SKM-1 treated with dmso at 0.1 percent for 144 hours (cell line): ENCODE results near the gene TACC2.

Source experiments
- DNase-seq: peaks from one replicate; lab custom pipeline; 2025; ENCODE audit not compliant: unreplicated experiment; lab: John Stamatoyannopoulos, UW

Gene TACC2

GRCh38 chr10:122244001-122244975 is 255.3 kb downstream of the TACC2 start:
- DNase-seq = no peak

DNA sequence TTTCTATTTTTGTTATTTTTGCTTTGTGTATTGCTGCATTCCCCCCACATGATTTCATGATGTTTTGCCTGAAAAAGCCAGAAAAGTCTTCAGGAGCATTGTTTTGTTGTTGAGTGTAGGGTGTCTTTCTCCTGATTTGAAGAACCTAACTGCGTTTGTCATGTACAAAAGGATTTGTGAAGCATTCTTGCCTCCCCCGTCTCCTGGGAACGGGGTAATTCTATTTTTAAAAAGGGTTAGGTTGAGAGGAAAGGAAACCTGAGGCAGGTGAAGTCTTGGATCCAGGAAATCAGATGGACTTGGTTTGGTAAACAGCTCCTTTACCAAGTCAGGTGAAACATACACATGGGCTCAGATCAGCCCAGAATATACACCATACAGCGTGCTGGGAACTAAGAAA is 256.2 kb downstream of the TACC2 start:
- no peak for DNase-seq

DNA sequence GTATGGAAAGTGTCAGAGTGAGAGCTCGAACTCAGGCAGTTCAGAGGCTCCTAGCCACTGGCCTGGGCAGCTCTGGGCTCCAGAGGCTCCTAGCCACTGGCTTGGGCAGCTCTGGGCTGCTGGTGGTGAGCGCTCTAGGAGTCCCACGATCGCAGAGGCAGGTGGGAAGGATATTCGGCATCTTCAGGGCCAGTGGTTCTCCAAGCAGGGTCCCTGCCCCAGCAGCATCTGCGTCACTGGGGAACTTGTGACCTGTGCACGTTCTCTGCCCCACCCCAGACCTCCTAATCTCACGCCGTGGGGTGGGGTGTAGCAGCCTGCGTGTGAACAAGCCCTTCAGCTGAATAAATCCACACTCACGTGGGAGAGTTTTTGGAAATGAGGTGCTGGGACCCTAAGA is 256.9 kb downstream of the TACC2 start:
- no peak for DNase-seq

- DNase-seq = no peak
These were observed 258.0 kb downstream of the TACC2 start for GRCh38 chr10:122246830-122247520.

DNA sequence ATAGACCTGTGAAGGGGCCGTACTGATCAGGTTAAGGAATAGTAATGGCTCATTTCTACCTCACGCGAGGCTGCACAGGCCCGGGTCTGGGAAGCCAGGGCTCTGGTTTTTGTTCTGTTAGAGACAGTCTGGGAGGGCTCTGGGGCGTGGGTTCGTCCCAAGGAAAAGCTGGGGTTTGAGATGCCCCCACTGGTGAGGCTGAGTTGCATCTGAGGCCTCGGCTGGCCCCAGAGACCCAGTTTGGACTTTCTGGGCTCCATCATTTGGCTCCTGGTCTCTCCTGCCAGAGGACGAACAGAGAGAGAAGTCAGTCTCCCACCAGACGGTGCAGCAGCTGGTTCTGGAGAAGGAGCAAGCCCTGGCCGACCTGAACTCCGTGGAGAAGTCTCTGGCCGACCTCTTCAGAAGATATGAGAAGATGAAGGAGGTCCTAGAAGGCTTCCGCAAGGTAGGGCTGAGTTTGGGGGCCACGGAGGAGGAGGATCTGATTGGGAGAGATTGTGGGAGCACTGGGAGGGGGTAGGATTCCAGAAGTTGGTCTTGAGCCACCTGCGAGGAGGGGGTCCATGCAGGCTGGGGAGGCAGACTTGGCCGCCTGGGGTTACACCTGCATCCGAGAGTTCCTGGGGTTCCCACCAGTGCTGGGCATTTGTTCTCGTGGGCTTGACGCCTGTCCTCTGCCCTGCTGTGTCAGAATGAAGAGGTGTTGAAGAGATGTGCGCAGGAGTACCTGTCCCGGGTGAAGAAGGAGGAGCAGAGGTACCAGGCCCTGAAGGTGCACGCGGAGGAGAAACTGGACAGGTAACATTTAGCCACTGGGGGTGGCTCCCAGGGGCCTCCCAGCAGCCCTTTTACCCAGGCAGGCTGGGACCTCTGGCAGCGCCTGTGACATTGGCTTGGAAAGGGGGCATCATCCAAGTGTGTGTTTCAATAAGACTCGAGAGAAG is 259.7 kb downstream of the TACC2 start:
- no peak for DNase-seq

DNA sequence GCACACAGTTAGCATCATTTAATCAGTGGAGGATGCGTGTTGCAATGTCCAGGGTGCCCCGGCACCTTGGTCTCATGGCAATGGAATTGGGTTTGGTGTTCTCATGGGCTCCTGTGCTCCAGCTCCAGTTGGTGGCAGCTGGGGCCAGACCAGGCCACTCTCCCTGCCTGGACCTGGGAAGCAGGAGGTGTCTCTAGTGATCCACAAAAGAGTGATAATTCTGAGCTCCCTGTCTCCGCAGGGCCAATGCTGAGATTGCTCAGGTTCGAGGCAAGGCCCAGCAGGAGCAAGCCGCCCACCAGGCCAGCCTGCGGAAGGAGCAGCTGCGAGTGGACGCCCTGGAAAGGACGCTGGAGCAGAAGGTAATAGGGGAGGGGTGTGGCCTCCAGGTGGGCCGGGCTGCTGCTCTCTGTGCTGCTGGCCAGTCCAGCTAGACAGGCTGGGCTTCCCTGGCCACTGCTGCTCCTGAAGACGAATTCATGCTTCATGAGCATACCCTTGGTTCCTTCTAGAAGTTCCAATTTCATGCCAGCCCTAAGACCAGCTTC is 260.4 kb downstream of the TACC2 start:
- no peak for DNase-seq

DNA sequence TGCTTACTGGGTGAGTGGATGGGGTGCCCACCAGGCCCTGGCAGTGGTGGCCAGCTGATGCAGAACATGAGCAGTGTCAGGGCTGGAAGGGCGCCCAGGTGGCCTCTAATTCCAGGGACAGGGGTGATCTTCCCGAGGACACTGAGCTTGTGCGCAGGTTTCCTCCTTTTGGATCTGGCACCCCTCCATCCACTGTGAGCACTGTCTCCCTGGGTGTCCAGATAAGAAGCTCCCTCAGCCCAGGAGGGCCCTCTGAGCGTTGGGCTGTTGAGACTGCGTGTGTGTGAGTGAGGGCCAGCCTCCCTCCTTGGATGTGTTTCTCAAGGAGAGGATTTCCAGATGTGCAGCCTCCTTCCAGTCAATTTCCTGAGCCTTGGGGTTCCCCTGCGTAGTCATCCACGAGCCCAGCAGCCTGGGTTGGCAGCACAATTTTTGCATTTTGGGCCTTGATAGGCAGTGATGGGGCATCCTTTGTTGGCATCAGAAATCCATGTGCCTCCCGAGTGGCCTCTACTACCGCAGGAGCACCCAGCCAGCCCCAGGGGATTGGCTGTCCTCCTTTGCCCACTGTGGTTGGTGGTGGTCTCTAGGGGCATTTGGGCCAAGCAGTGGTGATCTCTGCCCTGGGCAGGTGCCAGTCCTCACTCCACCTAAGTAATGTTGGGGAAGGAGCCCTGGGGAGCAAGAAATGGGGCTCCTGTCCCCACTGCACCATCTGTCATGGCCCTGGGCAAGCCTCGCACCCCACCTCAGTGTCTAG is 261.2 kb downstream of the TACC2 start:
- no peak for DNase-seq

- no peak for DNase-seq
These were observed 262.7 kb downstream of the TACC2 start for GRCh38 chr10:122251459-122252255.

- peak; percentile 2 for DNase-seq
These were observed 263.8 kb downstream of the TACC2 start for GRCh38 chr10:122252805-122253204.

DNA sequence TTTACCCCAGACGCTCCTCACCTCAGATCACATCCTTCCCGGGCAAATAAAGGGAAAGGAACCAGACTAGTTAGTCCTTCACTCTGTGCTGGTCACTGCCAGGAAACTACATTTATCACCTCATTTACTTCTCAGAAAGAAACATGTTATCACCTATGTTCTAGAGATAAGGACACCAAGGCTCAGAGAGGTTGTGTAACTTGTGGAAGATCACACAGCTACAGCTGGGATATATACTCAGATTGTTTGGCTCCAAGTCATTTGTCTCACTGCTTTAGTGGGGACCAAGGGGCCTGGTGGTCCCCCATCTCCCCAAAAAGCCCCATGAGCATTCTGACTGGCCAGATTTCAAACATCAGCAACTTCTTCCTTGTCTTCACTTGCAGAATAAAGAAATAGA is 264.6 kb downstream of the TACC2 start:
- no peak for DNase-seq

DNA sequence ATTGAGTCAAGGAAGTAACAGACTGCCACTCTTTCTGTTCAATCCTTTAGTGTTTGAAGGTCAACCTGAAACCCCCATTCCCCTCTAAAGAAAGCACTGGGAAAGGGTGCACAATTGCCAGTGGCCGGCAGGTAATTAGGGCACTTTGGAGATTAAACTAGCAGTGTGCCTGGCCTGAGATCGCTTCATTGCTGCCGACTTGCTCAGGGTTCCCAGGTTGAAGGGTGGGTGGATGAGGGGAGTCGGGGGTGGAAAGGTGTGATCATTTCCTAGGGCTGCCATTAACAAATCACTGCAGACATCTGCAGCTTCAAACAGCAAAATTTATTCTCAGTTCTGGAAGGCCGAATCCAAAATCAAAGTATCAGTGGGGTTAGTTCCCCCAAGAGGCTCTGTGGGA is 265.9 kb downstream of the TACC2 start:
- DNase-seq = no peak

DNA sequence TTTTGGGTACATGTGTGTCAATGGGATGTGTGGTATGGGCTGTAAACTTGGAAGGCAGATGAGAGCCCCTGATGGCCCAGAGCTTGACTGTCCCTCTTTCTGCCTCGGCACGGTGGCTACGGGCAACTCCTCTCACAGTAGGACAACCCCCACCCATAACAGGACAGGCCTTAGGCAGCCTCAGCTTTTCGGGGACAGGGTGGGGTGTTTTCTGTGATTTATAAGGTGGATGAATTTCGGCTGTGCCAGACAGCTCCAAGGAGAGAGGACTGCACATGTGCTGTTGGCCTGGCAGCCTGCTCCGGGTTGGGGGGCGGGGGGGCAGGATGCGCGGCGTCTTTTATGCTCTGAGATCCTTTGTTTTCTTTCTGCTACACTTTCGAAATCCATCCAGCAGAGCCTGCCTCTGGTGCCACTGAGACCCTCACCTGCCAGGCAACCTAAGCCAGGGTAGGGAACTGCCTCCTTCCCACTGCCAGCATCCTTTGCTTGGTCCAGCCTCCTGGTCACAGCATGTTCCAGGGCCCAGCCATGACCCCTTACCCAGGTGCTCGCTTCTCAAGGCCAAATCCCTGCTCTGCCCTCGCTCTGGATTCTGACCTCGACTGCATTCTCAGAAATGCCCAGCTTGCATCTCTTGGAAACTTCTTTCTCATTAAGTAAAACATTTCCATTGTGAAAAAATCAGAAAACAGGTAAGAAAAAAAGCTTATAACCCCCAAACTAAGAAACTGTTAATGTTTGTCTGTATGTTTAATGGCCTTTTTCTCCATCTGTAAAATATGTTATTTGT is 266.7 kb downstream of the TACC2 start:
- DNase-seq = no peak

- DNase-seq = no peak
These were observed 268.1 kb downstream of the TACC2 start for GRCh38 chr10:122257041-122257440.

- no peak for DNase-seq
These were observed 269.4 kb downstream of the TACC2 start for GRCh38 chr10:122258136-122259074.

DNA sequence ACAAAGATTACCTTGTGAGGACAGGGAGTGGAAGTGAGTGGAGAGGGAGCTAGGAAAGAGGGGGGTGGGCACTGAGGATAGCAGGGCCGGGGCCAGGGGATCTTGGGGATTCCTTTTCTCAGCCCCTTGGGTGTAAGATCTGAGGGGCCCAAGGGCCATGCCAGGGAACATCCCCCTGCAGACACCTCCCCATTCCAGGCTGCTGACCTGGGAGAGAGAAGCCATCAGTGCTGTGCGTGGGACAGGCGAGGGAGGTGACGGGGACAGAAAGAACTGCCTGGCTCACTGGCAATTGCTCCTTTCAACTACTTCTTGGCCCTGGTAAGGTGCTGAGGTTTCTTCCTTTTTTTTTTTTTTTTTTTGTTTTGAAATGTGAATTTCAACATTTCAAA is 270.1 kb downstream of the TACC2 start:
- no peak for DNase-seq

DNA sequence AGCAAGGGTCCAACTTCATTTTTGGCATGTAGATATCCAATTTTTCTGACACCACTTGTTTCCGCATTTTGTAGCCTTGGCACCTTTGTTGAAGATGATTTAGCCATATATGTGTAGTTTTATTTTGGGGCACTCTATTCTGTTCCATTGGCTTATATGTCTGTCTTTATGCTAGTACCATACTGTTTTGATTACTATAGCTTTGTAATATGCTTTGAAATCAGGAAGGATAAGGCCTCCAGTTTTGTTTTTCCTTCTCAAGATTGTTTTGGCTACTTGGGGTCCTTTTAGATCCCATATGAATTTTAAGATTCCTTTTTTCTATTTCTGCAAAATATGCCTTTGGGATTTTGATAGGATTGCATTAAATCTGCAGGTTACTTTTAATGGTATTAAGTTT is 272.6 kb downstream of the TACC2 start:
- DNase-seq = no peak

- DNase-seq = no peak
These were observed 275.0 kb downstream of the TACC2 start for GRCh38 chr10:122263971-122264370.
